Nephron (organoid): ENCODE results near the gene TDRD6.

Experiments
- H3K27ac Mint-ChIP-seq, 3 experiments: 2 replicates each; pipeline ENCODE4 v1.8.0; 2020; ENCODE audit warnings: mixed read lengths in 3 of 3, mild to moderate bottlenecking in 2 of 3, moderate library complexity in 1 of 3
- H3K27me3 Mint-ChIP-seq: 2 replicates; pipeline ENCODE4 v1.8.0; 2021; ENCODE audit warnings: low read depth, mild to moderate bottlenecking, moderate library complexity, mixed read lengths
- H3K36me3 Mint-ChIP-seq: 2 replicates; pipeline ENCODE4 v1.8.0; 2020; ENCODE audit warnings: low read depth, mixed read lengths
- H3K4me1 Mint-ChIP-seq: 2 replicates; pipeline ENCODE4 v1.8.0; 2020; ENCODE audit warnings: mixed read lengths
- H3K4me3 Mint-ChIP-seq, 3 experiments: 2 replicates each; pipeline ENCODE4 v1.8.0; 2020; ENCODE audit warnings: mild to moderate bottlenecking in 3 of 3, mixed read lengths in 3 of 3, moderate library complexity in 2 of 3
- H3K9me3 Mint-ChIP-seq: 2 replicates; pipeline ENCODE4 v1.8.0; 2020; ENCODE audit warnings: mixed read lengths
- CTCF ChIP-seq, 3 experiments: fragments of 200-600 bp; sonication (generic); IDR thresholded peaks; one replicate each; pipeline ENCODE4 v1.5.0; 2021; ENCODE audit warnings: antibody characterized with exemption in 3 of 3; ENCODE audit not compliant: unreplicated experiment in 3 of 3

Gene TDRD6

DNA sequence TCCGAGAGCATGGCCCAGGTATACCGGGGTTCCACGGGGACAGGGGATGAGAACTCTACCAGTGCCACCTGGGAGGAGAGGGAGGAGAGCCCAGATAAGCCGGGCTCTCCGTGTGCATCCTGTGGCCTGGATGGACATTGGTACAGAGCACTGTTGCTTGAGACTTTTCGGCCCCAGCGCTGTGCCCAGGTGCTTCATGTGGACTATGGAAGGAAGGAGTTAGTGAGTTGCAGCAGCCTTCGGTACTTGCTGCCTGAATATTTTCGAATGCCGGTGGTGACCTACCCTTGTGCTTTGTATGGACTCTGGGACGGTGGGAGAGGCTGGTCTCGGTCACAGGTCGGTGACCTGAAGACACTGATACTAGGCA is 1.3 kb downstream of the TDRD6 start:
- peaks cover 17% of the 10 kb centered on the region for H3K4me1 Mint-ChIP-seq
- H3K27me3 Mint-ChIP-seq: no peaks in the 10 kb centered on the region
- H3K4me3 Mint-ChIP-seq: no peak overlapping the region
- H3K9me3 Mint-ChIP-seq: peaks cover 8% of the 10 kb centered on the region
- TF ChIP-seq CTCF (IDR thresholded peaks at IDR 0.05; ENCODE audit: unreplicated experiment in 3 of 3): no peak
- no peaks in the 10 kb centered on the region for H3K36me3 Mint-ChIP-seq
- no peak overlapping the region for H3K27ac Mint-ChIP-seq

DNA sequence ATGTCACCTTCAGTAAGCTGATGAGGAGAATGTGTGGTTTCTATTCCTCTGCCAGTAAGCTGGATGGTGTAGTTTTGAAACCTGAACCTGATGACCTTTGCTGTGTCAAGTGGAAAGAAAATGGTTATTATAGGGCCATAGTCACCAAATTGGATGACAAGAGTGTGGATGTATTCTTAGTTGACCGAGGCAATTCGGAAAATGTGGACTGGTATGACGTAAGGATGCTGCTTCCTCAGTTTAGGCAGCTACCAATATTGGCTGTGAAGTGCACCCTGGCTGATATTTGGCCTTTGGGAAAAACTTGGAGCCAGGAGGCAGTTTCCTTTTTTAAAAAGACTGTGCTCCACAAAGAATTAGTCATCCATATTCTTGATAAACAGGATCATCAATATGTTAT is 2.0 kb downstream of the TDRD6 start:
- no peak overlapping the region for H3K27ac Mint-ChIP-seq
- no peaks in the 10 kb centered on the region for H3K27me3 Mint-ChIP-seq
- peaks cover 8% of the 10 kb centered on the region for H3K9me3 Mint-ChIP-seq
- no peaks in the 10 kb centered on the region for H3K36me3 Mint-ChIP-seq
- H3K4me3 Mint-ChIP-seq: no peak overlapping the region
- no peak for TF ChIP-seq CTCF (IDR thresholded peaks at IDR 0.05; ENCODE audit: unreplicated experiment in 3 of 3)
- peaks cover 17% of the 10 kb centered on the region for H3K4me1 Mint-ChIP-seq

DNA sequence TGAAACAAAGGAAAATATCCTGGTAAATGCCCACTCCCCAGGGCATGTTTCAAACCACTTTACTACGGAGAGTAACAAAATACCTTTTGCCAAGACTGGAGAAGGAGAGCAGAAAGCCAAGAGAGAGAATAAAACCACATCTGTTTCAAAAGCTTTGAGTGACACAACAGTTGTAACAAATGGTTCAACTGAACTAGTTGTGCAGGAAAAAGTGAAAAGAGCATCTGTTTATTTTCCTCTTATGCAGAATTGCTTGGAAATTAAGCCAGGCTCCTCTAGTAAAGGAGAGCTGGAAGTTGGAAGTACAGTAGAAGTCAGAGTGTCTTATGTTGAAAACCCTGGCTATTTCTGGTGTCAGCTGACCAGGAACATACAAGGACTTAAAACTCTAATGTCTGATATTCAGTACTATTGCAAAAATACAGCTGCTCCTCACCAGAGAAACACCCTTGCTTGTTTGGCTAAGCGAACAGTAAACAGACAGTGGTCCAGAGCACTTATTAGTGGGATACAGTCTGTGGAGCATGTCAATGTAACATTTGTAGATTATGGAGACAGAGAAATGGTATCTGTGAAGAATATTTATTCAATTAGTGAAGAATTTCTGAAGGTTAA is 2.6 kb downstream of the TDRD6 start:
- Mint-ChIP-seq H3K9me3 (peaks cover 8% of the 10 kb centered on the region), H3K36me3 (no peaks in the 10 kb centered on the region), H3K4me3 (no peak overlapping the region), H3K4me1 (peaks cover 17% of the 10 kb centered on the region), H3K27me3 (no peaks in the 10 kb centered on the region), H3K27ac (peak overlapping the region in 2 of 3 experiments; percentile 49 to 64)
- TF ChIP-seq CTCF (IDR thresholded peaks at IDR 0.05; ENCODE audit: unreplicated experiment in 3 of 3): no peak

- H3K4me3 Mint-ChIP-seq: no peak overlapping the region
- peaks cover 17% of the 10 kb centered on the region for H3K4me1 Mint-ChIP-seq
- H3K36me3 Mint-ChIP-seq: no peaks in the 10 kb centered on the region
- TF ChIP-seq CTCF (IDR thresholded peaks at IDR 0.05; ENCODE audit: unreplicated experiment in 3 of 3): no peak
- peaks cover 8% of the 10 kb centered on the region for H3K9me3 Mint-ChIP-seq
- H3K27me3 Mint-ChIP-seq: no peaks in the 10 kb centered on the region
- peak overlapping the region in 1 of 3 experiments; percentile 64 for H3K27ac Mint-ChIP-seq
Measured at GRCh38 chr6:46690911-46691451, 3.3 kb downstream of the TDRD6 start.

- H3K4me1 Mint-ChIP-seq: no peaks in the 10 kb centered on the region
- H3K27ac Mint-ChIP-seq: no peak overlapping the region
Measured at GRCh38 chr6:46699970-46700369, 12.3 kb downstream of the TDRD6 start.

More at GRCh38 chr6:46699970-46700369, 12.3 kb downstream of the TDRD6 start:
- Mint-ChIP-seq H3K36me3 (no peaks in the 10 kb centered on the region), H3K27me3 (no peaks in the 10 kb centered on the region), H3K4me3 (no peak overlapping the region), H3K9me3 (no peaks in the 10 kb centered on the region)
- TF ChIP-seq CTCF (IDR thresholded peaks at IDR 0.05; ENCODE audit: unreplicated experiment in 3 of 3): no peak
